ENCODE measurements around the gene ZNF282.

Gene ZNF282

GRCh38 chr7:149261829-149262617 is 66.7 kb downstream of the ZNF282 start, which contains the start of gene ZNF783 (continued):
- TF ChIP-seq IKZF3 (tag by site-specific recombination; IDR thresholded peaks at IDR 0.05) (no peak; the same call in 1 of the 2 replicates), MYNN (tag by site-specific recombination; IDR thresholded peaks at IDR 0.05; ENCODE audit: borderline replicate concordance) (no peak), ZNF302 (tag by site-specific recombination; IDR thresholded peaks at IDR 0.05; ENCODE audit: low read depth) (no peak), SP3 (tag by site-specific recombination; IDR thresholded peaks at IDR 0.05) (0 out of 2 replicates have a peak, but pooled peaks have one; percentile 27), ZNF658 (tag by site-specific recombination; IDR thresholded peaks at IDR 0.05) (no peak), ZNF639 (tag by site-specific recombination; IDR thresholded peaks at IDR 0.05) (no peak), ZNF248 (tag by site-specific recombination; IDR thresholded peaks at IDR 0.05) (no peak), ZFP3 (tag by site-specific recombination; IDR thresholded peaks at IDR 0.05; ENCODE audit: low read depth) (no peak), INSM2 (tag by site-specific recombination; IDR thresholded peaks at IDR 0.05) (no peak), ZNF433 (tag by site-specific recombination; IDR thresholded peaks at IDR 0.05; ENCODE audit: low read depth) (no peak), ZNF274 (IDR thresholded peaks at IDR 0.05; ENCODE audit: low read length) (no peak), ZNF274 (tag by site-specific recombination; IDR thresholded peaks at IDR 0.05; ENCODE audit: borderline replicate concordance) (no peak), GLI4 (tag by site-specific recombination; IDR thresholded peaks at IDR 0.05) (no peak), ZNF707 (tag by site-specific recombination; IDR thresholded peaks at IDR 0.05) (no peak), ZNF132 (tag by site-specific recombination; IDR thresholded peaks at IDR 0.05; ENCODE audit: borderline replicate concordance) (no peak), ZBTB1 (tag by site-specific recombination; IDR thresholded peaks at IDR 0.05) (no peak), MZF1 (tag by site-specific recombination; IDR thresholded peaks at IDR 0.05; ENCODE audit: borderline replicate concordance) (no peak), YY2 (tag by site-specific recombination; IDR thresholded peaks at IDR 0.05) (no peak), ZXDB (tag by site-specific recombination; IDR thresholded peaks at IDR 0.05) (0 out of 2 replicates have a peak, but pooled peaks have one; percentile 71), ZBTB8A (tag by site-specific recombination; IDR thresholded peaks at IDR 0.05) (peak; percentile 97), ZFP41 (tag by site-specific recombination; IDR thresholded peaks at IDR 0.05; ENCODE audit: borderline replicate concordance) (no peak), ZNF830 (tag by site-specific recombination; IDR thresholded peaks at IDR 0.05; ENCODE audit: low read depth) (no peak), ZNF514 (tag by site-specific recombination; IDR thresholded peaks at IDR 0.05) (no peak), ZNF621 (tag by site-specific recombination; IDR thresholded peaks at IDR 0.05) (no peak), ZNF558 (tag by site-specific recombination; IDR thresholded peaks at IDR 0.05) (no peak), BCL11A (tag by site-specific recombination; IDR thresholded peaks at IDR 0.05; ENCODE audit: low read depth) (no peak), ZNF398 (tag by site-specific recombination; IDR thresholded peaks at IDR 0.05) (no peak), ZNF571 (tag by site-specific recombination; IDR thresholded peaks at IDR 0.05) (no peak), ZNF280C (tag by site-specific recombination; IDR thresholded peaks at IDR 0.05) (no peak), ZNF394 (tag by site-specific recombination; IDR thresholded peaks at IDR 0.05; ENCODE audit: borderline replicate concordance) (no peak), ZSCAN4 (tag by site-specific recombination; IDR thresholded peaks at IDR 0.05) (no peak), ZBTB7A (tag by site-specific recombination; IDR thresholded peaks at IDR 0.05; ENCODE audit: low read depth) (no peak), ZNF791 (tag by site-specific recombination; IDR thresholded peaks at IDR 0.05) (no peak), ZSCAN16 (tag by site-specific recombination; IDR thresholded peaks at IDR 0.05) (no peak)

Measured in HEK293 (cell line).